Right forelimb (tissue), 1 donor: Measurements from ENCODE around the gene KLK10.

Experiments used
- DNase-seq: peaks from one replicate; pipeline ENCODE4 v3.0.0-alpha.2; 2018

Gene KLK10

GRCh38 chr19:51025809-51026553 is 6.5 kb upstream of the KLK10 start:
- no peak for DNase-seq

- no peak for DNase-seq
Observed at GRCh38 chr19:51025401-51025800, 5.9 kb upstream of the KLK10 start.

GRCh38 chr19:51024924-51025323 is 5.4 kb upstream of the KLK10 start:
- no peak for DNase-seq

- DNase-seq = no peak
Observed at GRCh38 chr19:51023946-51024345, 4.4 kb upstream of the KLK10 start.

- DNase-seq = no peak
Observed at GRCh38 chr19:51022526-51022925, 3.0 kb upstream of the KLK10 start.

- DNase-seq = no peak
Observed at GRCh38 chr19:51020988-51021651, 1.6 kb upstream of the KLK10 start.

GRCh38 chr19:51018745-51019543 is 565 bp downstream of the KLK10 start:
- no peak for DNase-seq

- no peak for DNase-seq
Observed at GRCh38 chr19:51016798-51017683, 2.5 kb downstream of the KLK10 start.

GRCh38 chr19:51015691-51016267 is 3.7 kb downstream of the KLK10 start:
- DNase-seq = no peak

- DNase-seq = no peak
Observed at GRCh38 chr19:51014242-51014641, 5.3 kb downstream of the KLK10 start.

- no peak for DNase-seq
Observed at GRCh38 chr19:51012661-51013190, 6.8 kb downstream of the KLK10 start.

- no peak for DNase-seq
Observed at GRCh38 chr19:51010066-51010795, 9.3 kb downstream of the KLK10 start.

GRCh38 chr19:51009061-51009891 is 10.2 kb downstream of the KLK10 start:
- no peak for DNase-seq

GRCh38 chr19:51007488-51007887 is 12.0 kb downstream of the KLK10 start:
- DNase-seq = no peak

- no peak for DNase-seq
Observed at GRCh38 chr19:51006406-51006805, 13.1 kb downstream of the KLK10 start.

- no peak for DNase-seq
Observed at GRCh38 chr19:51005248-51005647, 14.3 kb downstream of the KLK10 start.

- no peak for DNase-seq
Observed at GRCh38 chr19:51003316-51003715, 16.2 kb downstream of the KLK10 start.

- no peak for DNase-seq
Observed at GRCh38 chr19:51002542-51003311, 16.8 kb downstream of the KLK10 start.

- DNase-seq = no peak
Observed at GRCh38 chr19:51002089-51002532, 17.4 kb downstream of the KLK10 start.
